Ovary (tissue), 3 donors: ENCODE data around the gene CDK19.

ENCODE experiments used
- CTCF ChIP-seq, 3 donors: fragments of 450-650 bp in 2 of 3; fragments of 200-600 bp in 1 of 3; IDR thresholded peaks; one replicate each; pipeline versions ENCODE4 v1.5.1 to v1.8.0; 2016 to 2022; ENCODE audit warnings: antibody characterized with exemption in 3 of 3, mild to moderate bottlenecking in 1 of 3
- POLR2A ChIP-seq: fragments of 450-650 bp; IDR thresholded peaks from one replicate; pipeline ENCODE4 v1.6.1; 2017; ENCODE audit warnings: antibody characterized with exemption, mild to moderate bottlenecking, moderate library complexity
- donor health status: DM: no; HTN: no; CAD: no.

- TF ChIP-seq CTCF (IDR thresholded peaks at IDR 0.05) (no peak), POLR2A (no peak)
These were observed 186.9 kb downstream of the CDK19 start for GRCh38 chr6:110628330-110628729.
